Cerebellar nuclear complex (tissue), 1 donor: Measurements from ENCODE around the gene ARHGAP30.
"Not testable (repeated sequence)": the region's sequence is repeated elsewhere in the genome, so short reads cannot be mapped to it uniquely, and the experiment has no call there.

Source experiments
- DNase-seq, 2 experiments: peaks; one replicate each; lab custom pipeline; 2025; lab: John Stamatoyannopoulos, UW

ARHGAP30 gene

DNA sequence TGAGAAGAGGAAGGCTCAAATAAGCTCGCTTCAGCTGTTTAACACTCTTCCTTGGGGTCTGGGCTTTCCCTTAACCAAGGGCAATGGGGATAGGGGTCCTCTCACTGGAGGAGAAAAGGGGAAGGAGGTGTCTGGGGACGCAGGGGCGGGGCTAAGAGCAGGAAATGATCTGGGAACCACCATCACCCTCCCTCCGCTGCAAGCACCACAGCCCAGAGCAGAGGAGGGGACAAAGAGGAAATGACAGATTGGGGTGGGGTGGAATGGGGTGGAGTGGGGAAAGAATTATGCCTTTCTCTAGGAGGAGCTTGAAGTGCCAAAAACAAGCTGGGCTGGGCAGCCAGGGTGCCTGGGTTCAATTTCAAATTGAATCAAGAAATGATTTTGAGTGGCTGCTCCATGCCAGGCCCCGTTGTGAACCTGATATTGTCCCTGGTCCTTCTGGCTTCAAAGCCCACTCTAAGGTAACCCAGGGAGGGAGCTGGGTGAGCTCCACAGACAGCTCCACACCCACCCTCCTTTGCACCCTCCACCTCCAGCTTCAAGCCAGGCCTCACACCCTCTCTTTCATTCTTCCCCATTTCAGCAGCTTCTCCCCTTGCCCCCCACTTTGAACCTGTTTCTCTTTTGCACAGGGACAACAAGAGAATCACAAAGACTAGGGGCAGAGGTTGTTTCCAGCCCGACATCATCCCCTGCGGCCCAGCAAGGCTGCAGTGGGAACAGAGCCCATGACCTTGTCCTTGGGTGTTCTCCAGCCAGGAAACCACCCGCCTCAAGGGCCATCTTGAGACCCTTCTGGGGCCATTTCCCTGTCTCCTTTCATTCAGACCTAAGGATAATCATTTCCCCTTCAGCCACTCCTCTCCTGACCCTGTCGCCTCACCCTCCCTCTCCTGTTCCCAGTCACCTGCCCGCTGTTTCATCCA lies 1.1 kb downstream of the ARHGAP30 start:
- no peak for DNase-seq

DNA sequence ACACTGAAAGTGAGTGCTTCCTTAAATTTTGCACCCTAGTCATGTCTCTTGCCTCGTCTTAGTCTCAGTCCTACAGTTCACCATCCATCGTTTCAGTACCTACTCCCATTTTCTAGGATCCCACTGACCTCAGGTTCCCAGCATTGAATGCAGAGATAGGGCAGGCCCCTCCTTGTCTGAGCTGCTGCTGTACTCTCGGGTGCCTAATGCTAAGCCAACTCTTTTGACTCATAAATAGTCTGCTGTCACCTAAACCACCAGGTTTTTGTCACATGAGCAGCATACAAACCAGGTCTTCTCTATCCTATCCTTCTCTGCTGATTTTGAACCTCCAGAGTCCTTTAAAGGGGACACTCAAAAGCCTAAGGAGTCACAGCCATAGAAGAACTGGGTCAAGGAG lies 3.0 kb downstream of the ARHGAP30 start:
- DNase-seq: no peak

DNA sequence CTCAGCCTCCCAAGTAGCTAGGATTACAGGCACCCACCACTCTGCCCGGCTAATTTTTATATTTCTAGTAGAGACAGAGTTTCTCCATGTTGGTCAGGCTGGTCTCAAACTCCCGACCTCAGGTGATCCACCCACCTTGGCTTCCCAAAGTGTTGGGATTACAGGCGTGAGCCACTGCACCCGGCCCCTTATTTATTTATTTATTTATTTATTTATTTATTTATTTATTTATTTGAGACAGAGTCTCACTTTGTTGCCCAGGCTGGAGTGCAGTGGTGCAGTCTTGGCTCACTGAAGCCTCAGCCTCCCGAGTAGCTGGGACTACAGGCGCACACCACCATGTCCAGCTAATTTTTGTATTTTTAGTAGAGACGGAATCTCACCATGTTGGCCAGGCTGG lies 4.0 kb downstream of the ARHGAP30 start:
- DNase-seq: not testable (repeated sequence)

DNA sequence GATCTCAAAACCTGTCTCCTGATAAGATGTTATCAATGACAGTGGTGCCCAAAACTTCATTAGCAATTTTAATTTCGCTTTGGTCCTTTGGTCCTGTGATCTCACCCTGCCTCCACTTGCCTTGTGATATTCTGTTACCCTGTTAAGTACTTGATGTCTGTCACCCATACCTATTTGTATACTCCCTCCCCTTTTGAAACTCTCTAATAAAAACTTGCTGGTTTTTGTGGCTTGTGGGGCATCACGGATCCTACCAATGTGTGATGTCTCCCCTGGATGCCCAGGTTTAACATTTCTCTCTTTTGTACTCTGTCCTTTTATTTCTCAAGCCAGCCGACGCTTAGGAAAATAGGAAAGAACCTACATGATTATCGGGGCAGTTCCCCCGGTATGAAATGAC lies 5.8 kb downstream of the ARHGAP30 start:
- DNase-seq: not testable (repeated sequence)

DNA sequence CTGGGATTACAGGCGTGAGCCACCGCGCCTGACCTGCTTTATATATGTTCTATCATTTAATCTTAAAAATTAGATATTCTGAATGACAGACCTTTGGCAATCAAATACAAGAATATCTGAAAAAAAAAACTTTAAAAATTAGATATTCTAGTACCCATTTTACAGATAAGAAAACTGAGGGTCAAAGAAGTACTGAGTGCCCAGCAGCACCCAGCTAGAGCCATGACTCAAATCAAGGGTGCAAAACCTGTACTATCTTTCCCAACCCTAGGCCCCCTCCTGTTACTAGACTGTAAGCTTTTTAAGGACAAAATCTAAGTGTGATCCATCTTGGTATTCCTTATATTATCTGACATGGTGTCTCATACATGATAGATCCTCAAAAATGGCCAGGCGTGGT lies 8.3 kb downstream of the ARHGAP30 start:
- DNase-seq: no peak

DNA sequence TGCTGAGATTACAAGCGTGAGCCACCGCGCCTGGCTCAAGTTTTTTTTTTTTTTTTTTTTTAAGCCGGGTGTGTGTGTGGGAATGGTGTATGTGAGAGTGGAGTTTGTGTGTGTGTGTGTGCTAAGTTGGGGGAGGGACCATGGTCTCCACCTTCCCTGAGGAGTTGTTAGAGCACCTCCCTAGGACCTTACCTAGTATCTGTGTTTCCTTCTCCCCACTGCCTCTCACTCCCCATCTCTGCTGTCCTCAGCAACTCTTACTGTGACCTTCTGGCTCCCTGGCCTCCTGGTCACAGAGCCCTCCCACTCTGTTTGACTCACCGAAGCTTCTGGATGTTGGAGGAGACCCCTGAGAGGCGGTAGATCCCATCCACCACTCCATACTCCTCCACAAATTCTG lies 10.4 kb downstream of the ARHGAP30 start:
- DNase-seq: no peak

DNA sequence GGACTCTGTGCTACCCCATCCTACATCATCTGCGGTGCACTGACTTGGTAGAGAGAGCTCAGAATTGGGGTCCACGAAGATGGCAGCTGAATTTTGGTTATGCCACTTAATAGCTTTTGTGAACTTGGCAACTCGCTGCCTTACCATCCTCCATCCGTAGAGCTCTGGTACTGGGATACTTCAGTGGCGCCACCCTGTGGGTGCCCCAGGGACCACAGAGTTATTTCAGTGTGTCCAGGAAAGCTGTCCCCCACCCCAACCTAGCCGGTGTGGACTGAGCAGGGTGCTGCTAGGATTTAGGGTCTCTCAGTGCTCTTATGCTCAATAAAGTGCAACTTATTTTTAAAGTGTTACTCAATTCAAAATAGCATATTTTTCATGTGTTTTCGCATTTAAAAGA lies 14.9 kb downstream of the ARHGAP30 start:
- DNase-seq: no peak

DNA sequence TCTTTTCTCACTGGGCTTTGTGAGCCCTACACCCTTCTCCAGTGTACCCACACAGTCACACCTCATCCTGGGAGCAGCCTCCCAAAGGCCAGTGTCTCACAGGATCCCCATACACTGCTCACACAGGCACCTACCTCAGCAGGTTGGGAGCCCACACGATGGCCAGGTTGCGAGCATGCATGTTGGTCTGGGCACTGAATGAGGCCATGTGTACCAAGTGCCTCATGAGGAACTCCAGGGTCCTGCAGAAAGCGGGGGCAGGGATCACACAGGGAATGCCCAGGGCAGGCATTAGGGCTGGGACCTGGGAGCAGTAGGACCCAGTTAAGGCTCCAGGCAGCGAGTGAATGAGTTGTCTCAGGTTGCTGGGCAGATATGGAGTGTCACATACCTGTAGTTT lies 15.5 kb downstream of the ARHGAP30 start:
- DNase-seq: no peak

DNA sequence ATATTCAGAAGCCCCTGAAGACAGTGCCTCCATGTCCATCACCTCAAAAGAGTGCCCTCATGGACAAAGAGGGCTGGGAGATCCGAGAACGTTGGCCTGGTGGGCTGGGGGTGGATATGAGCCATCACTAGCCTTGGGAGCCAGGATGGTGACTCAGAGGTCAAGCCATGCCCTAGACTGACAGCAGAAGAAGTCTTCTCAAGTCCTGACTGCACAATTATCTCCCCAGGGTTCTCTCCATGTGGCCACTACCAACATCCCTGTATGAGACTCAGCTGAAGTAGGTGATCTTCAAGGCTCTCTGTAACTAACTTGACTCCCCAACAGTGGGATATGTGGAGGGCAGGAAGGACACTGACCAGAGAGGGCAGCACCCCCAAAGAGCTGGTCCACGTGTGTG lies 16.8 kb downstream of the ARHGAP30 start:
- no peak for DNase-seq

DNA sequence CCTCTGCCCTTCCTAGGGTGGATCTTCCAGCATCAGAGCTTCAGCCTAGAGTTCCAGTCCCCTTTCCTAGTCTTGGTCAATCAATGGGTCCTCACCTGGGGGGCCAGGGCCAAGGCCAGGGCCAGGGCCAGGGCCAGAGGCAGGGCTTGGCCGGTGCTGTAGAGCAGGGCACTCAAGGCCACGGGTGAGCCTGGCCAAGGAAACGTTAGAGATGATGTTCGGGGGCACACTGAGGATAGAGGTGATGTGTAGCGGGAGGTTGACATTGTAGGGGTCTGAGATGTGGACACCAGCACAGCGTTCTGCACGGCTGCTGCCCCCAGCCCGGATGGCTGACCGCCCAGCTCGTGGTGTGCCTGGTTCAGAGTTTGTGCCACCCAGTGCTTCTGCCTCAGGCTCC lies 18.5 kb downstream of the ARHGAP30 start:
- DNase-seq: no peak

DNA sequence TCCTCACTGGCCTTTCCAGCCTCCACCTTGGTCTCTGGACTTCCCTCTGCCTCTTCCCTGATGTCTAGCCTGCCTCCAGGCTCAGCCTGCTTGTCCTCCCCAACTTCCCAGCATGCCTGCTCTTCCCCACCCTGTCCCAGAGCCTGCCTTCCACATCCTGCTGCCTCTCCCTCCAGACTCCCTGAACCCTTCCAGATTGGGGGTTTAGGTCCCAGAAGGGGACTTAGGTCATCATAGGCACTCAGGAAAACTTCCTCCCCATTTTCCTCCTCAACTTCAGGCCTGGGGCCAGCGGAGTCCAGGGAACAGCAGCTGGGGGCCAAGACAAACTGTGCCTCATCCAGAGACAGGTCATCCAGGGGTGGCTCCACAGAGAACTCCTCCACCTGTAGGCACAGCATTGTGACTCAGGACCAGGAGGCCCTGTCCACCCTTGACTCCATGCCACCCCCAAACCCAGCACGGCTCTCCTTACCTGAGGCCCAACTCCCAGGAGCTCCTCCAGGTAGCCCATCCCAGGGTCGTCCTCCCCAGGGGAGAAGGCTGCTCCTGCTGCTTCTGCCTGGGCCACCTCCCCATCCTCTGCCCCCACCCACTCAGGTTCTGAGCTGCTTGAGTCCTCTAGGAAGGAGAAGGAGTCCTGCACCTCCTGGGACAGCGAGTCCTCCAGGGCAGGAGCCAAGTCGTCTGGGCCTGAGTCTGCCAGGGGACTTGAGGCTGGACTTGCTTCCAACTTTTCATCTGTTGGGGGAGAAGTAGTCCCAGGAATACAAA lies 20.6 kb downstream of the ARHGAP30 start:
- DNase-seq: no peak

DNA sequence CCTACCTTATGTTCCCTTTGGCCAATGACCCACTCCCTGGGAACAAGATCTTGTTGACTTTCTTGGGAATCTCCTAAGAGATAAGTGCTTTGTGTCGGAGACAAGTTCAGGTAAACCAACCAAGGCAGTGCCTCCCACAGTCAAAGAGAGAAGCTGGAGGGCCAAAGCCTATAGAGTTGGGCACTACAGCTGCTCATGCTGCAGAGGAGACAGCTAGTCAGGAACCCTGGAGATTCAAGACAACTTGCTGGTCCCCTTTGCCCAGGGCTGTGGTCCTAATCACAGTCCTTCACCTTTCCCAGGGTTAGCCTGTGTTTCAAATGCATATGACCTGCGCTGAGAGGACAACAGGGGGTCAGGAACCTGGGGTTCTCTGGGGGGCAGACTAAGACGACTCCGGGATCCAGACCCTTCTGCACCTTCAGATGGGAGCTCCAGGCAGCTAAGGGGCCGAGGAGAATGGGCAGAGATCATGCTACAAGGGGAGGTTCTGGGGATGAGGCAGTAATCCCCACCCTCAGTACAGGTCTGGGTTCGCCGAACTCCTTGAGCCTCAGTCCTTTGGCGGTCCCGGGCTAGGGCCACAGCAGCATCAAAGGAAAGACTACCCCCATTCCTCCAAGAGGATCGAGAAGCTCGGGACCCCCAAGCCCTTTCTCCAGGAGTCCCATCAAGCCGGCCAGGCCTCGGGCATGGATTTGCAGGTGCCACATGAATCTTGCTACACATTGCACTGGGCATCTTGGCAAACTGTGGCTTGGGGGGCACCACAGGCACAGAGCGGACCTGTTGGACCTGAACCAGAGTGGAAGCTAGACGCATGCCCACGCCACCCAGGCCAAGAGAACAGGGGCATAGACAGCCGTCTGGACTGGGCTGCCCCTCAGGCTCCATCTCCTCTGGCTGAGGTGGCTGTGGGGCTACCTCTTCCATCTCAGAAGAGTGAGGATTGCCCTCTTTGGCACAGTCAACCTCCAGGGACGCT lies 22.0 kb downstream of the ARHGAP30 start:
- no peak for DNase-seq

DNA sequence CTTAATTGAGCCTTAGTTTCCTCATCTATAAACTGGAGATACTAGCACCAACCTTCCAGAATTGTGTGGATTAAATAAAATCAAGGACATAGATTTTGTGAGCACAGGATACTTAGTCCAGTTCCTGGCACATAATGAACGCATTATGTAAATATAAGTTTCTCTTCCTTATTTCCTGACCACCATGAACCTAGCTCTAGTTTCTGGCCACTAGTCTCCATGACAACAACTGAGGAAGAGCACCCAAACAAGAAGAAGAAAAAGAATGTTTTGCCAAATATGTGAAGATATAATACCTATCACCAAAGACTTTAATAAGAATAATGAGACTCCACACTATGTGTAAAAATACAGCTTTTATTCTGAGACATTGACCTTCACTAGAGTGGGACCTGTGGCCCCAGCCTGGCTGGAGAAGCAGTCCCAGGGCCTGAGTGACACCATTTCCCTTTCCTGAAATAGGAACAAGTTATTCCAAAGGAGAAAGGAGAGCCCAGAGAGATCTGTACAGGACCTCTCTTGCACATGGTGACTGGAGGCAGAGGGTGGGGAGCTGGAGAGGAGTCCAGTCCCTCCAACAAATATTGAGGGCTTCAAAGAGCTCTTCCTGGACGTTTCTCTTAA lies 23.0 kb downstream of the ARHGAP30 start:
- no peak for DNase-seq

DNA sequence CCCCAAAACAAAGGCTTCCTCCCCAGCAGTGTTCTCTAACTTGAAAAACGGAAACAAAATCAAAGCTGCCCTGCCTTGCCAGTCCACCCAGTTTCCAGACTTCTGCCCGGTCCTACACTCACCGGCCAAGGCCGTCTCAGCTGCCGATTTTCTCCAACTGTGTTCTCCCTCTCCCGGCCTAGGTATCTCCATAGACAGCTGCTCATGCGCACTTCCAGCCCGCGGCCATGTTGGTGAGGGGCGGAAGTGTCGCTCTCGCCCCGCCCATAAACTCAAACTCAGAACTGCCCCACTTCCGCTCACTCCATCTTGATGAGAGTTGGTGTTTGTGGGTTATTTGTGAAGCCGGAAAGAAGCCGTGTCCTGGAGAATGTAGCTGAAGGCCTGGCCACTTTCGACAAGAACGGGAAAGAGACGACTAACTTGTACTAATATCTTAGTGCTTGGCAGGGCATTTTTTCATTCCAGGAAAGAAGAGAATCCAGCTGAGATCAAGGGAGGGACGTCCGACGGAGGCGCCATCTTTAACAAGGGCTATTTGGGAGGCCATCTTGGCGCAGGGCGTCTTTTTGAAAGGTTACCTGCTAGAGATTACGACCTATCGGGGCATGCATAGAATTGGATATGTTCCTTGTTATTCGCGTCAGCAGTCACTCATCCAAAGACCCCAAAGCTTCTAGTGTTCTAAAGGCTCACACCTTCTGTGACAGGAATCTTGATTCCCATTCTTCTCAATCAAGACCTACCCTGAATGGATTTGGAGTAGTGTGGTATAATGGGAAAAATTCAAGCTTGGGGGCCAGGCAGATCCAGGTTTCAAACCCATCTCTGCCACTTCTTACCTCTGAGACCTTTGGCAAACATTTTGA lies 23.7 kb downstream of the ARHGAP30 start, which contains the start of gene USF1:
TSS of gene USF1 (minus strand) at position 242 of the 869 bp plus-strand sequence. CDS start 2,702 bp downstream, outside the sequence.
- peak; percentile 61 to 81 for DNase-seq

DNA sequence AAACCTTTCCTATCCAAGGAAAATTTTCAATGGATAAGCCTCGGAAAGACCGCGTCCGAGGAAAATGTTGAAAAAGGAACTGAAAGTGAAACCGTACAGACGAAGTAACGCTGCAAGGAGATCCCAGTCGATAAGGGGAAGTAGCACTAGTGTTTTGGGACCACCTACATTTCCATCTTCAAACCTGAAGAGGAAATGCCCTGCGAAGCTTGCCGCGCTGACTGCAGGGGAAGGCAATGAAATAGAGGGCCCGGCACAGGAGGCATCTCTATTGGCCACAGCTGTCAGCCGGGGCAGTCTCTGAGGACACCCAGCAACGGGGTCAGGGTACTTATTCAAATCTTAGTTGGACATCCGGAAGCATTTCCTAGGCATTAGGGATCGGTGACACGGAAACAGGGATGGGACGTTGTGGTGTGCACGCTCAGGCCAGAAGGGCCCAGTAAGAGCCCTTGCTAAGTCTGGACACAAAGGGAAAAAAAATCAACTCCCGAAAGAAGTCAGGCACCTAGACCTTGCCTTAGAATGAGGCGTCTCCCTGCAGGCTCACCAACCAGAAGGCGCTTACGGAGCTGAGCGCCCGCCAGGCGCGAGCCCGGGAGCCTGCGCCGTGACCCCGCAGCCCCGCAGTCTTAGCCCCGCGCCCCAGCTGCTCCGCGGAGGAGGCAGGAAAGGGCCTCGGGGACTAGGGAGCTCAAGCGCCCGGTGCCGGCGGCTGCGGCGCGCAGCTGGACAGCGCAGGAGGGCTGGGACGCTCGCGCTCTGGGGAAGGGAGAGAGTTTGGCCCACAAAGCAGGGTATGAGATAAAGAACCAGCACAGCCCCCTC lies 24.6 kb downstream of the ARHGAP30 start:
- no peak for DNase-seq

DNA sequence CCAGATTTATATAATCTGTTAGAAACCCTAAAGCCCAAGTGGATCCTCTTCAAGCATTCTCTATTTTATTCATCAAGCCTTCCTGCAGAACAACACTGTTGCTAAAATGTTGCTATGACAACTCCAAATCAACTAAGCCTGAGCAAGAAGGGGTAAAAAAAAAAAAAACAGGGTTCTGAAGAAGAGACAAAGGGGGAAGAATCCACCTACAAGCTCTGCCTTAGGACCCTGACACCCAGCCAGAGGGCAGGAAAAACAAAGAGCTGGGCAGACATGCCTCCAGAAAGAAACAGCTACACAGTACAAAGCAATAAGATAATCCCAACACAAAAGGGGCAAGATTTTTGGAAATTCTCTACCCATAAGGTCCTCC lies 25.2 kb downstream of the ARHGAP30 start:
- DNase-seq: no peak

DNA sequence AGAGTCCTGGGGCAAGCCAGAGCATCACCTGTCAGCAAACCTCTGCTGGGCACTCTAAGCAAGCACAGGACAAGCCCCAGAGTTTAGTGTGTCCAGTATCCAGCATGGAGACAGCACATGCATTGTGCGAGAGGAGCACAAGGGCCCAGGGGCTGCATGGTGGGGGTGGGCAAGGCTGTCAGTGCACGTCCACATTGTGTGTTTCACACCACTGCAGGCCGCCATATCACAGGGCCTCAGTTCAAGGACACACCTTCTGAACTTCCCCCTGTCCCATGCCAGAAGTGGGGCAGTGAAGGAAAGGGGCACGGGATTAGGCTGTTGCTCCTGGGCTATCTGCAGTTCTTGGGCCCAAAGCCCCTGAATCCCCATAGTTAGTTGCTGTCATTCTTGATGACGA lies 30.1 kb downstream of the ARHGAP30 start:
- no peak for DNase-seq

DNA sequence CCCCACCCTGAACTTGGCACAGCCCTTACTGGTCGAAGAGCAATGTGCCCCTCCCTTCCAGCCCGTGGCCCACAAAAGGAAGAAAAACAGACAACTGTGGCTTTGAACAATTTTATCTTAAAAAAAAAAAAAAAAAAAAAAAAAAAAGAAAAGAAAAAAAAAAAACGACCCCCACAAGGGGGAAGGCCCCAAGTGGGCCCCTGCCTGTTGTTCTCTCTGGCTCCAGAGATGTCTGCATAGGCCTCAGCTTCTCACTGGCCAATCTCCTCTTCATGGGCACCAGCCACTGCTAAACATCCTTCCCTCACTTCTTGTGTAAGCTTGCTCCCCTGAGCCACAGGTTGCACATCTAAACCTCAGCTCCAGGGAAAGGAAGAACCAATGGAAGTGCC lies 30.5 kb downstream of the ARHGAP30 start:
- DNase-seq: no peak

DNA sequence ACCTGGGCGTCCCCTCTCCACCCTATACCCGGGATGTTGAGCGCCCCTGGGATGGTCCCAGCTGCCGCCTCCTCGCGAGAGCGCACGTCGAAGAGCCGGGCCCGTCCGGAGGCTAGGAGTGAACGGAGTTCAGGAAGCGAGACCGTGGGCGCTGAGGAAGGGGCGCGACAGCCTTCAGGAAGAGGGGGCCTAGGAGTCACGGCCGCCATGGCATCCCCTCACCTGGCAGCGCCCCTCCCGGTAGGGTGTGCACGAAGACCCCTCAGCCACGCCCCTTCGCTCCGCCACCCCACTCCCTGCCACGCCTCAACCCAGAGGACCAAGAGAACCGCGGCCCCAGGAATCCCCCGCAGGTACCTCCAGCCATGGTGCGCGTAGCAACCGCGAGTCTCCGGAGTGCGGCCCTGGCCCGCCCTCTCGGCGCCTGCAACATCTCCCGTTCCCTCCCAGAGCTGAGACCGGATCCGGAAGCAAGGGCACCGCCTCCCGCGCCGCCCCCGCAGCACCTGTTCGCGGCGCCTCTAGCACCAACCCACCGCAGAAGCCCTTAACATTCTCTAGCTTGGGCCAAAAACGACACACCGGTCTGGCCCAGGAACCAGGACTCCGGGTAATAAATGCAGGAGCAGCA lies 31.1 kb downstream of the ARHGAP30 start, which contains the start of gene TSTD1:
TSS of gene TSTD1 (minus strand) at position 442 of the 631 bp plus-strand sequence. CDS start at position 367, 75 bp downstream.
- DNase-seq: no peak
